OCI-LY7 (cell line): ENCODE data around the gene EVC. TPM values are rescaled to one million over a fixed set of nuclear protein-coding genes. Genes with fewer than 3 reads are reported as not detected.

Experiments used
- BruUV-seq: library from RNA; stranded (reverse); fragments of 400-500 nt; replicated peaks from 2 replicates; lab custom pipeline; 2021; lab: Mats Ljungman, UMichigan
- CTCF ChIA-PET: fragments of 300-600 bp; sonication (Branson Sonifier 250); formaldehyde crosslinking; loops from one replicate; lab custom pipeline; 2022; ENCODE audit warnings: antibody characterized with exemption; ENCODE audit not compliant: unreplicated experiment; lab: Charles Lee
- POLR2A ChIA-PET: fragments of 300-600 bp; sonication (Branson Sonifier 250); formaldehyde crosslinking; loops from one replicate; lab custom pipeline; 2022; ENCODE audit warnings: antibody characterized with exemption; lab: Charles Lee
- DNase-seq: peaks from one replicate; pipeline ENCODE4 v3.0.0-alpha.2; 2015; ENCODE audit warnings: low spot score
- H2AFZ ChIP-seq: fragments of 200-600 bp; sonication (generic), shearing (Covaris generic); 2 replicates; pipeline ENCODE4 v1.6.1; 2014; ENCODE audit warnings: mild to moderate bottlenecking, antibody characterized with exemption, low read length, moderate library complexity
- H3K27ac ChIP-seq: fragments of 200-600 bp; sonication (generic); 2 replicates; pipeline ENCODE4 v1.5.1; 2014; ENCODE audit warnings: mixed run types, low read depth, mild to moderate bottlenecking, moderate library complexity, low read length, inconsistent platforms; ENCODE audit not compliant: poor library complexity, severe bottlenecking
- H3K36me3 ChIP-seq: fragments of 200-600 bp; sonication (generic); 2 replicates; pipeline ENCODE4 v1.6.1; 2014; ENCODE audit warnings: mild to moderate bottlenecking, antibody characterized with exemption, low read length, moderate library complexity, mixed read lengths; ENCODE audit not compliant: insufficient read depth
- H3K4me1 ChIP-seq: fragments of 200-600 bp; sonication (generic); 2 replicates; pipeline ENCODE4 v1.5.1; 2014; ENCODE audit warnings: mild to moderate bottlenecking, low read length; ENCODE audit not compliant: insufficient read depth, poor library complexity, severe bottlenecking
- H3K4me2 ChIP-seq: fragments of 200-600 bp; sonication (generic); 2 replicates; pipeline ENCODE4 v1.6.1; 2014; ENCODE audit warnings: mild to moderate bottlenecking, low read length
- H3K4me3 ChIP-seq: fragments of 200-600 bp; sonication (generic); 2 replicates; pipeline ENCODE4 v1.5.1; 2014; ENCODE audit warnings: mild to moderate bottlenecking, low read depth, low read length; ENCODE audit not compliant: poor library complexity, severe bottlenecking
- H3K79me2 ChIP-seq: fragments of 200-600 bp; sonication (generic); 2 replicates; pipeline ENCODE4 v1.6.1; 2016; ENCODE audit warnings: low read depth, mild to moderate bottlenecking, low read length, moderate library complexity, mixed read lengths; ENCODE audit not compliant: insufficient read depth
- H3K9me2 ChIP-seq: fragments of 200-600 bp; sonication (generic); 2 replicates; pipeline ENCODE4 v1.6.1; 2016; ENCODE audit warnings: mild to moderate bottlenecking, low read length, mixed read lengths; ENCODE audit not compliant: insufficient read depth
- H3K9me3 ChIP-seq: fragments of 200-600 bp; sonication (generic); 2 replicates; pipeline ENCODE4 v1.6.1; 2014; ENCODE audit warnings: mild to moderate bottlenecking, mixed run types, low read length, mixed read lengths
- H4K20me1 ChIP-seq: fragments of 200-600 bp; sonication (generic); 2 replicates; pipeline ENCODE4 v1.6.1; 2014; ENCODE audit warnings: mild to moderate bottlenecking, antibody characterized with exemption, low read length, moderate library complexity, mixed read lengths; ENCODE audit not compliant: insufficient read depth
- EZH2phosphoT487 ChIP-seq: fragments of 200-600 bp; sonication (generic); IDR thresholded peaks from 2 replicates; pipeline ENCODE4 v1.6.1; 2018; ENCODE audit warnings: low read depth, borderline replicate concordance, mild to moderate bottlenecking, mixed run types, antibody characterized with exemption, low read length, moderate library complexity, mixed read lengths
- intact Hi-C: fragments of 100-400 bp; cut with micrococcal nuclease; formaldehyde crosslinking; loops from one replicate; pipeline ENCODE4 v1.10.0; 2022; ENCODE audit not compliant: unreplicated experiment
- total RNA-seq, 2 experiments: library from RNA; depleted of rRNA in 1 of 2; stranded (reverse); fragments of >200 nt in 1 of 2; shearing (Covaris generic) in 1 of 2; gene quantifications; 2 replicates each; pipeline ENCODE4 v1.2.3, GENCODE V29; 2014 to 2022
- TF ChIP-seq, protein P1 (sequence below): fragments of 200-600 bp; sonication (generic); conservative IDR thresholded peaks from 2 replicates; pipeline ENCODE4 v1.5.1; 2014; ENCODE audit warnings: mild to moderate bottlenecking, antibody characterized with exemption, low read length, moderate library complexity, mixed read lengths

The EVC gene
- total RNA-seq, 2 experiments from 2014 or later, result not detected

DNA sequence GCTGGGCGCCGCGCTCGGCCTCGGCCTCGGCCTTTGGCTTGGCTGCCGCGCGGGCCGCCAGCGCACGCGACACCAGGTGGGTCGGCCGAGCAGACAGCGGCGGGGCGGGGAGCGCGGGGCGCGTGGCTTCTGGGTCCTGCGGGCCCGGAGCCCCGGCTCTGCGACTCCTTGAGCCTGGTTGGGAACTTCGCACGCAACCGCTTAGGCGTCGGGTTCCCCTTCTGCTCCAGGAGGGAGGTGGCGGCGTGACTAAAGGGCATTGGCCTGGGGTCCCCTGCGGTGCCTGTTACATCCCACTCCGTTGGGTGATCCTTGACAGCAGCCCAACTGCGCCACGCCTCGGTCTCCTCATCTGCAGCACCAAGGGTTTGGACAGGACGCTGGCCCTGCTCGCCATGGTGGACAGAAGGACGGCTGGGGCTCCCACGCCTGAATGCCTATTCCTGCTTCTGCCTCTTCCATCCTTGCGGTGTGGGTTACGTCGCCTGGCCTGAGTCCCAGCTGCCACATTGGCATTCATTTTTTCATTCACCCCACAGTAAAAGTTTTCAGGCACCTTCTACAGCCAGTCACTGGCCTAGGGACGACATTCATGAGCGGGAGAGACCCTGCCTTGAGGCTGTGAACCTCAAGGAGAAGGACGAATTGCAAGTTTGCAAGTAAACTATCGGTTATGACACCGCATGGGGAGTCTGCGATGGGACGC, 631 bp downstream of the EVC start:
- Histone ChIP-seq H3K79me2 (no peaks in the 10 kb centered on the region), H3K9me2 (no peaks in the 10 kb centered on the region), H3K9me3 (no peaks in the 10 kb centered on the region), H2AFZ (no peak overlapping the region), H3K36me3 (no peaks in the 10 kb centered on the region), H3K4me3 (no peak overlapping the region), H4K20me1 (no peaks in the 10 kb centered on the region), H3K27ac (no peak overlapping the region), H3K4me2 (no peak overlapping the region; the same call in 1 of the 2 replicates), H3K4me1 (no peaks in the 10 kb centered on the region)
- ChIA-PET POLR2A (no interaction called here), CTCF (no interaction called here)
- DNase-seq, result no peak
- BruUV-seq, result no TSS peak
- TF ChIP-seq EZH2phosphoT487, result no peak
- TF ChIP-seq, protein P1, sequence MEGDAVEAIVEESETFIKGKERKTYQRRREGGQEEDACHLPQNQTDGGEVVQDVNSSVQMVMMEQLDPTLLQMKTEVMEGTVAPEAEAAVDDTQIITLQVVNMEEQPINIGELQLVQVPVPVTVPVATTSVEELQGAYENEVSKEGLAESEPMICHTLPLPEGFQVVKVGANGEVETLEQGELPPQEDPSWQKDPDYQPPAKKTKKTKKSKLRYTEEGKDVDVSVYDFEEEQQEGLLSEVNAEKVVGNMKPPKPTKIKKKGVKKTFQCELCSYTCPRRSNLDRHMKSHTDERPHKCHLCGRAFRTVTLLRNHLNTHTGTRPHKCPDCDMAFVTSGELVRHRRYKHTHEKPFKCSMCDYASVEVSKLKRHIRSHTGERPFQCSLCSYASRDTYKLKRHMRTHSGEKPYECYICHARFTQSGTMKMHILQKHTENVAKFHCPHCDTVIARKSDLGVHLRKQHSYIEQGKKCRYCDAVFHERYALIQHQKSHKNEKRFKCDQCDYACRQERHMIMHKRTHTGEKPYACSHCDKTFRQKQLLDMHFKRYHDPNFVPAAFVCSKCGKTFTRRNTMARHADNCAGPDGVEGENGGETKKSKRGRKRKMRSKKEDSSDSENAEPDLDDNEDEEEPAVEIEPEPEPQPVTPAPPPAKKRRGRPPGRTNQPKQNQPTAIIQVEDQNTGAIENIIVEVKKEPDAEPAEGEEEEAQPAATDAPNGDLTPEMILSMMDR, result no peak
- intact Hi-C loops, result no loop called here

DNA sequence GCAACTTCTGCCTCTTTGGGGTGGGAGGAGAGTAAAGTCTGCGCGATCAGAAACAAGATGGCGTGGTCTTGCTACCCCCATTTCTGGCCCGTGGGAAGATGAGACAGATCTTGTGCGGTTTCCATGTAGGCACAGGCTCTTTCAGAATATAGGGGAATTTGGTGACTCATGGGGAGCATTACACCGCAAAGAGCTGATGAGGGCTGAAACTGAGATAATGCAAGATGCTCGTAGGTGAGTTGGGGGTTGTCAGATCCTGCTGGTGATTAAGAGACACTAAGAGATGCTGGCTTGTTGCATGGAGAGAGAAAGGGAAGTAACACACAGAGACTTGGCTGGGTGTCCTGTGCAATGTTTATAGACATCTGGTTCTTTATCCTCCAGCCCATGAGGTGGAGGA, 1.5 kb downstream of the EVC start:
- POLR2A ChIA-PET, result no interaction called here
- H3K79me2 ChIP-seq, result no peaks in the 10 kb centered on the region
- no peak overlapping the region for H3K4me2 ChIP-seq
- TF ChIP-seq, protein P1, result no peak
- TF ChIP-seq EZH2phosphoT487, result no peak
- intact Hi-C loops, result no loop called here
- no peak for DNase-seq
- H3K4me3 ChIP-seq, result no peak overlapping the region
- no peaks in the 10 kb centered on the region for H3K9me2 ChIP-seq
- BruUV-seq, result no TSS peak
- no peak overlapping the region for H2AFZ ChIP-seq
- H3K9me3 ChIP-seq, result no peaks in the 10 kb centered on the region
- H3K36me3 ChIP-seq, result no peaks in the 10 kb centered on the region
- CTCF ChIA-PET, result no interaction called here
- H3K27ac ChIP-seq, result no peak overlapping the region
- no peaks in the 10 kb centered on the region for H3K4me1 ChIP-seq
- no peaks in the 10 kb centered on the region for H4K20me1 ChIP-seq

DNA sequence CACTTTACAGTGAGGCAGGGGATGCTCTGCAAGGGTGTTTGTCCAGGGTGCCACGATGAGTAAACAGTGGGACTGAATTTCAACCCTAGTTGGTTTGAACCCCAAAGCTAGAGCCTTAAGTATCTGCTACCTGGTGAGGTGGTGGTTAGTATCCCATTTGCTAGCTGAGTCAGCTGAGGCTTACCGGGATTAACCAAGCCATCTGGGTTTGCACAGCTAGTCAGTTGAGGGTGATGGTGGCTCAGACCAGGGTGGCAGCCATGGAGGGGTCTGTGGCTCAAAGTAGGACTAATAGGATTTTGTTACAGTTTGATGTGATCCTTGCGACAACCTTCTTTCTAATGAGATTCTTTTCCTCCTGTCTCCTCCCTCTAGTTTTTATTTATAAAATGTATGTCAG, 1.9 kb downstream of the EVC start:
- intact Hi-C loops, result no loop called here
- BruUV-seq, result no TSS peak
- no peak overlapping the region for H3K4me3 ChIP-seq

More for the DNA sequence above, 1.9 kb downstream of the EVC start:
- H3K79me2 ChIP-seq, result no peaks in the 10 kb centered on the region
- no peaks in the 10 kb centered on the region for H3K9me2 ChIP-seq
- no peak overlapping the region for H3K4me2 ChIP-seq
- H3K27ac ChIP-seq, result no peak overlapping the region
- ChIA-PET POLR2A (interaction anchor here (0.7 kb wide), 1 partner anchor 912 kb away, joined by 3 read pairs; no protein-coding TSS in a partner anchor), CTCF (no interaction called here)
- no peak overlapping the region for H2AFZ ChIP-seq
- no peaks in the 10 kb centered on the region for H3K4me1 ChIP-seq
- no peaks in the 10 kb centered on the region for H3K36me3 ChIP-seq
- H3K9me3 ChIP-seq, result no peaks in the 10 kb centered on the region
- DNase-seq, result no peak
- TF ChIP-seq EZH2phosphoT487, result no peak
- TF ChIP-seq, protein P1, result no peak
- H4K20me1 ChIP-seq, result no peaks in the 10 kb centered on the region
